NCI-H1417 (cell line): ENCODE results near the gene HRK.
A peak's percentile ranks its signal among the peaks of the same experiment; 100 is the strongest.

Experiments used
- DNase-seq, 3 experiments: peaks; one replicate each; lab custom pipeline; 2025; lab: John Stamatoyannopoulos, UW

HRK gene

GRCh38 chr12:116898669-116899068, 17.4 kb upstream of the HRK start:
- no peak for DNase-seq

GRCh38 chr12:116897476-116897875, 16.2 kb upstream of the HRK start:
- DNase-seq, result no peak

GRCh38 chr12:116896411-116896924, 15.2 kb upstream of the HRK start:
- DNase-seq, result no peak

- no peak for DNase-seq
These were observed 13.7 kb upstream of the HRK start for GRCh38 chr12:116894913-116895312.

GRCh38 chr12:116892349-116893140, 11.3 kb upstream of the HRK start:
- no peak for DNase-seq

GRCh38 chr12:116891019-116891418, 9.8 kb upstream of the HRK start:
- DNase-seq, result no peak

GRCh38 chr12:116890330-116890729, 9.1 kb upstream of the HRK start:
- DNase-seq, result no peak

GRCh38 chr12:116887897-116888296, 6.7 kb upstream of the HRK start:
- DNase-seq, result no peak

- DNase-seq, result no peak
These were observed 6.0 kb upstream of the HRK start for GRCh38 chr12:116887244-116887643.

- no peak for DNase-seq
These were observed 4.2 kb upstream of the HRK start for GRCh38 chr12:116885491-116885890.

- no peak for DNase-seq
These were observed 3.6 kb upstream of the HRK start for GRCh38 chr12:116884871-116885270.

- peak in 1 of 3 experiments; percentile 42 for DNase-seq
These were observed 1.5 kb upstream of the HRK start for GRCh38 chr12:116882742-116883141.

- DNase-seq, result peak in 1 of 3 experiments; percentile 34
These were observed 751 bp upstream of the HRK start for GRCh38 chr12:116881877-116882507.

- peak; percentile 69 to 88 (median 88) for DNase-seq
These were observed 370 bp downstream of the HRK start for GRCh38 chr12:116880817-116881324.

- no peak for DNase-seq
These were observed 926 bp downstream of the HRK start for GRCh38 chr12:116880213-116880816.

GRCh38 chr12:116879509-116880212, 1.6 kb downstream of the HRK start:
- peak in 2 of 3 experiments; percentile 49 to 53 for DNase-seq

GRCh38 chr12:116878567-116879508, 2.4 kb downstream of the HRK start:
- DNase-seq, result peak in 2 of 3 experiments; percentile 42 to 46

GRCh38 chr12:116876151-116876869, 4.9 kb downstream of the HRK start:
- no peak for DNase-seq

- DNase-seq, result no peak
These were observed 6.8 kb downstream of the HRK start for GRCh38 chr12:116874324-116874995.

GRCh38 chr12:116870306-116870705, 10.9 kb downstream of the HRK start:
- no peak for DNase-seq
